ENCODE data around the gene OR8B2.

Gene OR8B2

DNA sequence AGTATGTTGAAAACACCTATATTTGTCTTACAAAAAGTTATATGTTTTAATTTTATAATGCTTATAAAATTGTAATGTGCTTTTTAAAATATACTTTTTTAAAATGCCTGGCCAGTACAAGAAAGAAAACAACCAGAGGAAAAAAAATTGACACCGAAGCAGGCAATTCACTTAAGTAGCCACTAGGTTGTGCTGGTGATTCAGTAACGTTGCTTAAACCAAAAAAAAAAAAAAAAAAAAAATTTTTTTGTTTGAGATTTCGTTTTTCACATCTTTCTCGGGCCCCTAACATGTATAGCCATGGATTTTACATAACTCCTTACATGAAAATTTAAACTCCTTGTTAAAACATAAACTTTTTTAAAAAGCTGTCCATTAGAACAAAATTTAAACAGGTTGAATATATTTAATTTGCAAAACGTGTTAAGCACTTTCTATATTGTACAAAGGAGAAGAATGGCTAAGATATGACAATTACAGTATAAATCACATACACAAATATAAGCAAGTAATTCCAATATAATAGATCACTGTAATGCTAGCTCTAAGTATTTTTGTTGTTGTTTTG is 31.1 kb upstream of the OR8B2 start:
- no peak for TF ChIP-seq CREB1 (IDR thresholded peaks at IDR 0.05; ENCODE audit: low read depth)
- TF ChIP-seq, protein P1, sequence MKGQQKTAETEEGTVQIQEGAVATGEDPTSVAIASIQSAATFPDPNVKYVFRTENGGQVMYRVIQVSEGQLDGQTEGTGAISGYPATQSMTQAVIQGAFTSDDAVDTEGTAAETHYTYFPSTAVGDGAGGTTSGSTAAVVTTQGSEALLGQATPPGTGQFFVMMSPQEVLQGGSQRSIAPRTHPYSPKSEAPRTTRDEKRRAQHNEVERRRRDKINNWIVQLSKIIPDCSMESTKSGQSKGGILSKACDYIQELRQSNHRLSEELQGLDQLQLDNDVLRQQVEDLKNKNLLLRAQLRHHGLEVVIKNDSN (IDR thresholded peaks at IDR 0.05), result no peak
- no peak for TF ChIP-seq EGR1 (IDR thresholded peaks at IDR 0.05)
- peak; percentile 51; the same call in 1 of the 2 replicates for TF ChIP-seq RAD21 (IDR thresholded peaks at IDR 0.05; ENCODE audit: low read depth)

DNA sequence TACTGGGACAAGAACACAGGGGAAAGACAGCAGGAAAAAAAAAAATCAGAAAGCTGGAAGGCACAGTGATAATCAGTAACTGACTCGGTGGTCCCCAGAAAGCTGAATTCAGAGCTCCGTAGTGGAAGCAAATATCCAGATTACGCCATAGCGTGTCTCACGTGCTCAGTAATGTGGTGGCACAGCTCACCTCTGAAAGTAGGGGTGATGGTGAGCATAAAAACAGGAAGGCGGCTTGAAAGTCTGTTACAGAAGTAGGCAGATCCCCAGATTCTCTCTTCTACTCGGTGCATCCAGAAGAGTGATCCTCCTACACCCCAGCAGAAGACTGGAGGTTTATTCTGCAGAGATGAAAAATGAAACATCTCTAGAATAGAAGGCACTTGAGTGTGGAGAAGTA is 25.6 kb upstream of the OR8B2 start:
- TF ChIP-seq RAD21 (IDR thresholded peaks at IDR 0.05; ENCODE audit: low read depth), result no peak

DNA sequence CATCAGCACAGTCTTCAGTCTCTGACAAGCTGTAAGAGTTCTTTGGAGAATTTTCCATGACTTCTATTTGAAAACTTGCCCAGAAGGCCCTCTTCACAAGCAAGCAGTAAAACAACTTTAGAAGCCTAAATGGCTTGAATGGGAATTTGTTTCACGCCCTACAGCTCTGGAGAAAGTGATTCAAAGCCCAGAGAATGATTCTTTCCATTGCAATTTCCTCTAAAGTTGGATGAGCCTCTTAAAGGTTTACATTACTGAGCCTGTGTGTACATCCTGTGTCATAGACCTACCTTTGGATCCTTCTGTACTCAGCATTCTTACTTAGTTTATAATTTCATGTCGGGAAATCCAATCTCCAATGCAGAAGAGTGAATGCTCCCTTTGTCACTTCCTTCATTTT is 21.3 kb upstream of the OR8B2 start:
- TF ChIP-seq RAD21 (IDR thresholded peaks at IDR 0.05; ENCODE audit: low read depth) (no peak), NFIC (IDR thresholded peaks at IDR 0.05) (no peak), CREB1 (IDR thresholded peaks at IDR 0.05; ENCODE audit: low read depth) (no peak), EP300 (IDR thresholded peaks at IDR 0.05; ENCODE audit: borderline replicate concordance) (no peak), TCF12 (IDR thresholded peaks at IDR 0.05; ENCODE audit: low read depth) (no peak), CEBPB (IDR thresholded peaks at IDR 0.05) (no peak), FOXM1 (IDR thresholded peaks at IDR 0.05; ENCODE audit: borderline replicate concordance, low read depth) (no peak), YY1 (IDR thresholded peaks at IDR 0.05; ENCODE audit: low read depth) (no peak), ZBTB7A (IDR thresholded peaks at IDR 0.05; ENCODE audit: low read depth) (no peak), TEAD4 (IDR thresholded peaks at IDR 0.05) (no peak), TAF1 (IDR thresholded peaks at IDR 0.05; ENCODE audit: low read depth) (no peak)
- TF ChIP-seq, protein P2, sequence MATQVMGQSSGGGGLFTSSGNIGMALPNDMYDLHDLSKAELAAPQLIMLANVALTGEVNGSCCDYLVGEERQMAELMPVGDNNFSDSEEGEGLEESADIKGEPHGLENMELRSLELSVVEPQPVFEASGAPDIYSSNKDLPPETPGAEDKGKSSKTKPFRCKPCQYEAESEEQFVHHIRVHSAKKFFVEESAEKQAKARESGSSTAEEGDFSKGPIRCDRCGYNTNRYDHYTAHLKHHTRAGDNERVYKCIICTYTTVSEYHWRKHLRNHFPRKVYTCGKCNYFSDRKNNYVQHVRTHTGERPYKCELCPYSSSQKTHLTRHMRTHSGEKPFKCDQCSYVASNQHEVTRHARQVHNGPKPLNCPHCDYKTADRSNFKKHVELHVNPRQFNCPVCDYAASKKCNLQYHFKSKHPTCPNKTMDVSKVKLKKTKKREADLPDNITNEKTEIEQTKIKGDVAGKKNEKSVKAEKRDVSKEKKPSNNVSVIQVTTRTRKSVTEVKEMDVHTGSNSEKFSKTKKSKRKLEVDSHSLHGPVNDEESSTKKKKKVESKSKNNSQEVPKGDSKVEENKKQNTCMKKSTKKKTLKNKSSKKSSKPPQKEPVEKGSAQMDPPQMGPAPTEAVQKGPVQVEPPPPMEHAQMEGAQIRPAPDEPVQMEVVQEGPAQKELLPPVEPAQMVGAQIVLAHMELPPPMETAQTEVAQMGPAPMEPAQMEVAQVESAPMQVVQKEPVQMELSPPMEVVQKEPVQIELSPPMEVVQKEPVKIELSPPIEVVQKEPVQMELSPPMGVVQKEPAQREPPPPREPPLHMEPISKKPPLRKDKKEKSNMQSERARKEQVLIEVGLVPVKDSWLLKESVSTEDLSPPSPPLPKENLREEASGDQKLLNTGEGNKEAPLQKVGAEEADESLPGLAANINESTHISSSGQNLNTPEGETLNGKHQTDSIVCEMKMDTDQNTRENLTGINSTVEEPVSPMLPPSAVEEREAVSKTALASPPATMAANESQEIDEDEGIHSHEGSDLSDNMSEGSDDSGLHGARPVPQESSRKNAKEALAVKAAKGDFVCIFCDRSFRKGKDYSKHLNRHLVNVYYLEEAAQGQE (IDR thresholded peaks at IDR 0.05; ENCODE audit: low read depth), result no peak
- TF ChIP-seq, protein P3, sequence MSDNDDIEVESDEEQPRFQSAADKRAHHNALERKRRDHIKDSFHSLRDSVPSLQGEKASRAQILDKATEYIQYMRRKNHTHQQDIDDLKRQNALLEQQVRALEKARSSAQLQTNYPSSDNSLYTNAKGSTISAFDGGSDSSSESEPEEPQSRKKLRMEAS (IDR thresholded peaks at IDR 0.05), result no peak

DNA sequence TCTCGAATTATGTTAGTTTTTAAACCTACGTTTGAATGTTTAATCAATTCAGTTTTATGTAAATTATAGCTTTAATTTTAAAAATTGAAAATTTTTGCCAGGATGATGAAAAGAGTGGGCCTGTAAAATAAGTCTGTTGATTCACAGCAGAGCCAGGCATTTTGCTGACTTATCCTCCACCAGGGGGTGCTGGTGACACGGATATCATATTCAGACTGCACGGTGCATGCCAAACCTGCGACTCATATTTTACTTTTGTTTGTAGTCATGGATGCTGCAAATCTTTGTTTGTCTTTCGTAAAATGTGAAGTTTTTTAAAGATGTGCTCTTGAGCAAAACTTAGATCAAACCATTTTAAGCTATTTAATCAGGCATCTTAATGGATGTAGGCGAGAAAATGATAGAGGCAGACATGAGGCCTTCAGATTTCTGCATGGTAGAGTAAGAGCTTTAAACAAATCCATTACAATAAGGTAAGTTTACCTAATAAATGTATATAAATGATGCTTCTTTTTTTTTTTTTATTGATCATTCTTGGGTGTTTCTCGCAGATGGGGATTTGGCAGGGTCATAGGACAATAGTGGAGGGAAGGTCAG is 18.1 kb upstream of the OR8B2 start:
- TF ChIP-seq RAD21 (IDR thresholded peaks at IDR 0.05; ENCODE audit: low read depth) (peak; percentile 67), EP300 (IDR thresholded peaks at IDR 0.05; ENCODE audit: borderline replicate concordance) (no peak)

DNA sequence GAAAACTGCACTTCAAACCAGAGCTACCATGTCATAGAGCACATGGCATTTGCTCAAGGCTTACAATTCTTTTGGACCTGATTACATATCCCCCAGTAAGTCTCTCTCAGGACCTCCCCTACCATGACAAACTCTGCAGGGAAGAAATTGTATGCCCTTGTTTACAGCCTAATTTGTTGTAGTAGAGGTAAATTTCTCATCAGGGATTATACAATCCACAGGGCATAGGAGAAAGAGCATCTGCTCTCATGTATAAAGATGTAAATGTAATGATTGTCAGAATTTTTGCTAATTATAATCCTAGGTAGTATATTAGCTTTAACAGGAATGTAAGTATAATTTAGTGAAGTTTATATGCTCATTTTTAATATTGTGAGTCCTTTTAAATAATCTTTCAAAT is 14.6 kb upstream of the OR8B2 start, which contains the start of gene OR8B3:
Gene OR8B3, minus strand, starts transcription at position 101 of the 400 bp plus-strand sequence. CDS start 1,673 bp downstream, outside the sequence.
- no peak for TF ChIP-seq EGR1 (IDR thresholded peaks at IDR 0.05)
- no peak for TF ChIP-seq TAF1 (IDR thresholded peaks at IDR 0.05; ENCODE audit: low read depth)
- TF ChIP-seq, protein P1 (IDR thresholded peaks at IDR 0.05), result no peak
- no peak for TF ChIP-seq FOXM1 (IDR thresholded peaks at IDR 0.05; ENCODE audit: borderline replicate concordance, low read depth)
- TF ChIP-seq, protein P2 (IDR thresholded peaks at IDR 0.05; ENCODE audit: low read depth), result no peak
- TF ChIP-seq RAD21 (IDR thresholded peaks at IDR 0.05; ENCODE audit: low read depth), result no peak
- no peak for TF ChIP-seq CREB1 (IDR thresholded peaks at IDR 0.05; ENCODE audit: low read depth)
- no peak for TF ChIP-seq EP300 (IDR thresholded peaks at IDR 0.05; ENCODE audit: borderline replicate concordance)
- TF ChIP-seq TCF12 (IDR thresholded peaks at IDR 0.05; ENCODE audit: low read depth), result no peak
- no peak for TF ChIP-seq YY1 (IDR thresholded peaks at IDR 0.05; ENCODE audit: low read depth)
- TF ChIP-seq, protein P3 (IDR thresholded peaks at IDR 0.05), result no peak
- TF ChIP-seq ZBTB7A (IDR thresholded peaks at IDR 0.05; ENCODE audit: low read depth), result no peak
- TF ChIP-seq TEAD4 (IDR thresholded peaks at IDR 0.05), result no peak
- TF ChIP-seq NFIC (IDR thresholded peaks at IDR 0.05), result no peak
- TF ChIP-seq CEBPB (IDR thresholded peaks at IDR 0.05), result no peak

DNA sequence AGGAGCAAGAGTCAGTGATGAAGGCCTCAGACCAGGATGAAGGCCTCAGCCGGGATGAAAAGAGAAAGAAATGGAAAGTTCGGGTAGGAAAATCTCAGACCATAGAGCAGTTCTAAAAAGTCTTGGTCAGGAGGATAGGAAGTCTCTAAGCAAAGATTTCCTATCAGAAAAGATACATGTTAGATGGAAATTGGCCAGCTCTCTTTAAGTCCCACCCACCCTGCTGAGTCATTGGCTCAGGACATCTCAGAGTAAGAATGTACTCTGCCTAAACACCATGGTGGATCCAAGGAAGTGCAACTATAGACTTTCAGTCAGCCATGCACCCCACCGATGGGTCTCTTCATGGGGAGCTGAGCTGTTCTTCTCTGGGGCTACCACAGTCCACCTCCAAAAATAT is 10.1 kb upstream of the OR8B2 start:
- no peak for TF ChIP-seq EGR1 (IDR thresholded peaks at IDR 0.05)
- no peak for TF ChIP-seq YY1 (IDR thresholded peaks at IDR 0.05; ENCODE audit: low read depth)
- TF ChIP-seq CEBPB (IDR thresholded peaks at IDR 0.05), result no peak
- TF ChIP-seq TEAD4 (IDR thresholded peaks at IDR 0.05), result no peak
- TF ChIP-seq, protein P3 (IDR thresholded peaks at IDR 0.05), result no peak
- TF ChIP-seq, protein P1 (IDR thresholded peaks at IDR 0.05), result no peak
- TF ChIP-seq ZBTB7A (IDR thresholded peaks at IDR 0.05; ENCODE audit: low read depth), result no peak
- no peak for TF ChIP-seq TAF1 (IDR thresholded peaks at IDR 0.05; ENCODE audit: low read depth)
- TF ChIP-seq EP300 (IDR thresholded peaks at IDR 0.05; ENCODE audit: borderline replicate concordance), result no peak
- no peak for TF ChIP-seq NFIC (IDR thresholded peaks at IDR 0.05)
- TF ChIP-seq CREB1 (IDR thresholded peaks at IDR 0.05; ENCODE audit: low read depth), result no peak
- no peak for TF ChIP-seq TCF12 (IDR thresholded peaks at IDR 0.05; ENCODE audit: low read depth)
- no peak for TF ChIP-seq FOXM1 (IDR thresholded peaks at IDR 0.05; ENCODE audit: borderline replicate concordance, low read depth)
- TF ChIP-seq, protein P2 (IDR thresholded peaks at IDR 0.05; ENCODE audit: low read depth), result no peak
- no peak for TF ChIP-seq RAD21 (IDR thresholded peaks at IDR 0.05; ENCODE audit: low read depth)
